Lung (tissue), 12 donors: ENCODE data around the gene TSR1. TPM values are rescaled to one million over a fixed set of nuclear protein-coding genes. Genes with fewer than 3 reads are reported as not detected.

Experiments used
- ATAC-seq: fragments of 200-7000 bp; cut with Tn5 transposase; one replicate; pipeline ENCODE4 v1.9.1; 2020; ENCODE audit warnings: moderate number of reproducible peaks; ENCODE audit not compliant: insufficient read depth, low FRiP score
- DNase-seq, 3 donors: peaks; one replicate each; pipeline ENCODE4 v3.0.0-alpha.2; 2013 to 2017
- H3K27ac ChIP-seq, 2 donors: one replicate each; pipeline ENCODE4 v1.5.1; 2013; ENCODE audit warnings: mild to moderate bottlenecking in 2 of 2, moderate library complexity in 2 of 2, control low read depth in 1 of 2, inconsistent platforms in 1 of 2, low read depth in 1 of 2, low read length in 1 of 2
- H3K27me3 ChIP-seq, 3 donors: one replicate each; pipeline ENCODE4 v1.5.1; 2013; ENCODE audit warnings: low read length in 2 of 3; ENCODE audit not compliant: control insufficient read depth in 3 of 3, insufficient read depth in 3 of 3
- H3K36me3 ChIP-seq, 4 donors: one replicate each; pipeline ENCODE4 v1.5.1; 2013; ENCODE audit warnings: low read length in 4 of 4, mild to moderate bottlenecking in 1 of 4, moderate library complexity in 1 of 4; ENCODE audit not compliant: control insufficient read depth in 4 of 4, insufficient read depth in 4 of 4
- H3K4me1 ChIP-seq, 5 donors: one replicate each; pipeline ENCODE4 v1.5.1; 2013; ENCODE audit warnings: low read length in 5 of 5, mild to moderate bottlenecking in 2 of 5, moderate library complexity in 1 of 5; ENCODE audit not compliant: control insufficient read depth in 5 of 5, insufficient read depth in 5 of 5
- H3K4me3 ChIP-seq: one replicate; pipeline ENCODE4 v1.5.1; 2013; ENCODE audit warnings: mild to moderate bottlenecking, control low read depth, moderate library complexity
- H3K9ac ChIP-seq, 2 donors: one replicate each; pipeline ENCODE4 v1.5.1; 2013; ENCODE audit warnings: low read length in 2 of 2, control low read depth in 1 of 2; ENCODE audit not compliant: insufficient read depth in 1 of 2
- H3K9me3 ChIP-seq, 4 donors: one replicate each; pipeline ENCODE4 v1.5.1; 2013; ENCODE audit warnings: low read length in 3 of 4, mild to moderate bottlenecking in 1 of 4, moderate library complexity in 1 of 4; ENCODE audit not compliant: control insufficient read depth in 4 of 4, insufficient read depth in 3 of 4
- WGBS, 2 donors: extraction: QIAGEN DNeasy Blood & Tissue Kit; methylation state at CpG; one replicate each; pipeline ENCODE4 v1.1.7; 2013; 5-methylcytosine and 5-hydroxymethylcytosine counted together
- polyA plus RNA-seq, 2 donors: library from polyadenylated mRNA; stranded (reverse); fragments of 200-250 nt; gene quantifications; one replicate each; pipeline ENCODE4 v1.2.1, GENCODE V29; 2013
- total RNA-seq, 2 donors: library from RNA; depleted of rRNA in 1 of 2; stranded (reverse); fragments of >200 nt in 1 of 2; gene quantifications; one replicate each; pipeline ENCODE4 v1.2.1, GENCODE V29; 2014 to 2021
- TF ChIP-seq, protein P1 (sequence below): IDR thresholded peaks from 2 replicates; pipeline ENCODE4 v1.5.1; 2012; ENCODE audit warnings: mild to moderate bottlenecking; ENCODE audit errors: control extremely low read depth, extremely low read depth
- donor health status: control.
- donor health status: control.
- donor health status: Bipolar disorder and iron deficiency.
- donor health status: healthy.
- donor health status: DM: yes; HTN: yes; CAD: no.

The TSR1 gene
- total and polyA plus RNA-seq, 4 donors, result 11.8 to 24.1 (median 19.4) TPM

DNA sequence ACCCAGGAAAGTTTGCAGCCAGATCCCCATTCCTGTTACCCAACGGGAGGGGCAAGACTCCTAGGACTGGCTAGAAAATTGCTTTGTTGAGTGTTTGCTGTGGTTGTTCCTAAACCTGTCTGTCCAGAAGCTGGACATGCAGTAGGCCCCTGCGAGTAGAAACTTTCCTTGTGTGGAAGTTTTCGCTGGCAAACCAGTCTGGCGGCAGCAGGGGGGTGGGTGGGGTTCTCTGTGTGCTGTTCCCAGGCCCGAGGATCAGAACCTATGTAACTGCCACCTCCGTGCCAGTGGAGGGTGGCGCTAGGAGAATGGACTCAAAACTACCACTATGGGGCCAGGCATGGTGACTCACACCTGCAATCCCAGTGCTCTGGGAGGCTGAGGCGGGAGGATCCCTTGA is 10.2 kb upstream of the TSR1 start:
- Histone ChIP-seq H3K27me3 (no peaks in the 10 kb centered on the region), H3K9ac (no peak overlapping the region), H3K9me3 (no peaks in the 10 kb centered on the region), H3K27ac (peak overlapping the region in 1 of 2 donors; percentile 55), H3K4me3 (no peak overlapping the region), H3K36me3 (peaks cover 0 to 7% (median 5%) of the 10 kb centered on the region in 4 donors), H3K4me1 (peaks cover 0 to 6% (median 0%) of the 10 kb centered on the region in 5 donors)
- DNase-seq (peak; percentile 44 to 78 (median 55)), ATAC-seq (peak; percentile 14)
- TF ChIP-seq, protein P1, sequence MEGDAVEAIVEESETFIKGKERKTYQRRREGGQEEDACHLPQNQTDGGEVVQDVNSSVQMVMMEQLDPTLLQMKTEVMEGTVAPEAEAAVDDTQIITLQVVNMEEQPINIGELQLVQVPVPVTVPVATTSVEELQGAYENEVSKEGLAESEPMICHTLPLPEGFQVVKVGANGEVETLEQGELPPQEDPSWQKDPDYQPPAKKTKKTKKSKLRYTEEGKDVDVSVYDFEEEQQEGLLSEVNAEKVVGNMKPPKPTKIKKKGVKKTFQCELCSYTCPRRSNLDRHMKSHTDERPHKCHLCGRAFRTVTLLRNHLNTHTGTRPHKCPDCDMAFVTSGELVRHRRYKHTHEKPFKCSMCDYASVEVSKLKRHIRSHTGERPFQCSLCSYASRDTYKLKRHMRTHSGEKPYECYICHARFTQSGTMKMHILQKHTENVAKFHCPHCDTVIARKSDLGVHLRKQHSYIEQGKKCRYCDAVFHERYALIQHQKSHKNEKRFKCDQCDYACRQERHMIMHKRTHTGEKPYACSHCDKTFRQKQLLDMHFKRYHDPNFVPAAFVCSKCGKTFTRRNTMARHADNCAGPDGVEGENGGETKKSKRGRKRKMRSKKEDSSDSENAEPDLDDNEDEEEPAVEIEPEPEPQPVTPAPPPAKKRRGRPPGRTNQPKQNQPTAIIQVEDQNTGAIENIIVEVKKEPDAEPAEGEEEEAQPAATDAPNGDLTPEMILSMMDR, result no peak
- 75 to 90% methylated on average over 8 of the region's 8 CpGs for WGBS, 2 donors

DNA sequence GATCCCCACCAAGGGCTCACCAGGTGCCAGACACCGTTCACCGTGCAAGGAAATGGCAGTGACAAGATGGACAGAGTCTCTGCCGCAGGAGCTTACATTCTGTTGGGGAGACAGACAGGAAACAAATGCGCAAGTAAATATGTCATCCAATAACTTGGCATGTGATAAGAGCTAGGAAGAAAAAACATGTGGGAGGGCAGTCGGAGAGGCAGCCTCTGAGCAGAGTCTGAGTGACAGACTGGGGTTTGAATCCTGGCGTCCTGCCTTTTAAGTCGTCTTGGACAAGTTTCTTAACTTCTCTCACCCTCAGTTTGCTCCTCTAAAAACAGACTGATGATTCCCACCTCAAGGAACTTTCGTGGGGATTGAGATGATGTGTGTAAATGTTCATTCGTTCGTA is 8.3 kb upstream of the TSR1 start:
- TF ChIP-seq, protein P1, result no peak
- Histone ChIP-seq H3K4me3 (no peak overlapping the region), H3K9me3 (no peaks in the 10 kb centered on the region), H3K4me1 (peaks cover 0 to 6% (median 0%) of the 10 kb centered on the region in 5 donors), H3K9ac (no peak overlapping the region), H3K27me3 (no peaks in the 10 kb centered on the region), H3K27ac (no peak overlapping the region), H3K36me3 (peaks cover 0 to 9% (median 6%) of the 10 kb centered on the region in 4 donors)
- WGBS, 2 donors, result 82 to 86% methylated on average over 10 of the region's 10 CpGs
- ATAC-seq (no peak), DNase-seq (peak in 1 of 3 donors; percentile 44)

DNA sequence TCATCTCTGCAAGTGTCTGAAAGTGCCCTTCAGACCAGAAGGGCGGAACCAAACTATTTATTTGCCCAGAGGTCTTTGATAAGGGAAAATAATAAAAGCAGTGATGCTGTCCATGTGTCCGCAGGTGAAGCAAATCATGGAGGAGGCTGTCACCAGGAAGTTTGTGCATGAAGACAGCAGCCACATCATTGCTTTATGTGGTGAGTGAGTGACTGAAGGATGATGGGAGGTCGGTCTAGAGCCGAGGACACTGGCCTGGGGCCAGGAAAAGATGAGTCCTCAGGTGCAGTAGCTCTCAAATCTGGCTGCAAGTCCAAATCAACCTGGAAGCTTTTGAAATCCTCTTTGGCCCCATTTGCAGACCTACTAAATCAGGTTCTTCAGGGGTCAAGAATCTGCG is 7.2 kb upstream of the TSR1 start:
- 62 to 79% methylated on average over 5 of the region's 5 CpGs for WGBS, 2 donors
- TF ChIP-seq, protein P1, result no peak

DNA sequence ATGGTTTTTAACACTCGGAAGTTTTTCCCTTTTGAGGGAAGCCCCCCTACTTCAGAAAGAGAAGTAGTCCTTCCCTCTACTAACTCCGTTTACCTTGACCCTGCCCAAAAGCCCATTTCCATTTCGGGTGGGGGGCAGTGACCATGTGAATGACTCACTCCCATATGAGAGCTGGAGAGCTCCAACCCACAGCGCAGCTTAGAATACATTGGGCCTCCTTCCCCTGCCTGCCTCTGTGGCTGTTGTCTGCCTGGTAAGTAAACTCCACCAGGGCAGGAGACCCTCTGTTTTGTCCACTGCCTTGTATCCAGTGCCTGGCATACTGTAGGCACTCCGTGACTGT is 2.0 kb upstream of the TSR1 start:
- Histone ChIP-seq H3K4me1 (peaks cover 3 to 14% (median 6%) of the 10 kb centered on the region in 5 donors), H3K4me3 (peak overlapping the region; percentile 74), H3K9ac (peak overlapping the region in 1 of 2 donors; percentile 74), H3K27ac (peak overlapping the region in 1 of 2 donors; percentile 87), H3K9me3 (no peaks in the 10 kb centered on the region), H3K27me3 (no peaks in the 10 kb centered on the region), H3K36me3 (peaks cover 4 to 27% (median 12%) of the 10 kb centered on the region in 4 donors)
- WGBS, 2 donors, result 20 to 28% methylated on average over 5 of the region's 5 CpGs
- DNase-seq (peak in 2 of 3 donors; percentile 21 to 26), ATAC-seq (no peak)
- TF ChIP-seq, protein P1, result no peak

More for the DNA sequence above, 7.2 kb upstream of the TSR1 start:
- Histone ChIP-seq H3K36me3 (peaks cover 0 to 9% (median 6%) of the 10 kb centered on the region in 4 donors), H3K4me3 (no peak overlapping the region), H3K9me3 (no peaks in the 10 kb centered on the region), H3K9ac (no peak overlapping the region), H3K27me3 (no peaks in the 10 kb centered on the region), H3K27ac (no peak overlapping the region), H3K4me1 (peaks cover 0 to 6% (median under 1%) of the 10 kb centered on the region in 5 donors)
- ATAC-seq (no peak), DNase-seq (no peak)
